GM06990 (cell line): ENCODE measurements around the gene ANXA11.

ENCODE experiments used
- DNase-seq: peaks from one replicate; pipeline ENCODE4 v3.0.0-alpha.2; 2011; ENCODE audit not compliant: insufficient read length; ENCODE audit errors: extremely low read depth
- H3K27me3 ChIP-seq: replicated peaks from 2 replicates; pipeline ENCODE4 v1.6.0; 2011; ENCODE audit warnings: low read length; ENCODE audit not compliant: control insufficient read depth, insufficient read depth
- H3K36me3 ChIP-seq: 2 replicates; pipeline ENCODE4 v1.5.1; 2011; ENCODE audit warnings: low read length; ENCODE audit not compliant: control insufficient read depth, insufficient read depth
- H3K4me3 ChIP-seq: replicated peaks from 2 replicates; pipeline ENCODE4 v1.5.1; 2011; ENCODE audit warnings: low read depth, mild to moderate bottlenecking, control low read depth, low read length
- TF ChIP-seq, protein P1 (sequence below): IDR thresholded peaks from 2 replicates; pipeline ENCODE4 v1.5.1; 2011; ENCODE audit warnings: low read length, control low read depth, mild to moderate bottlenecking, inconsistent platforms; ENCODE audit not compliant: insufficient read depth, poor library complexity, severe bottlenecking

ANXA11 gene

DNA sequence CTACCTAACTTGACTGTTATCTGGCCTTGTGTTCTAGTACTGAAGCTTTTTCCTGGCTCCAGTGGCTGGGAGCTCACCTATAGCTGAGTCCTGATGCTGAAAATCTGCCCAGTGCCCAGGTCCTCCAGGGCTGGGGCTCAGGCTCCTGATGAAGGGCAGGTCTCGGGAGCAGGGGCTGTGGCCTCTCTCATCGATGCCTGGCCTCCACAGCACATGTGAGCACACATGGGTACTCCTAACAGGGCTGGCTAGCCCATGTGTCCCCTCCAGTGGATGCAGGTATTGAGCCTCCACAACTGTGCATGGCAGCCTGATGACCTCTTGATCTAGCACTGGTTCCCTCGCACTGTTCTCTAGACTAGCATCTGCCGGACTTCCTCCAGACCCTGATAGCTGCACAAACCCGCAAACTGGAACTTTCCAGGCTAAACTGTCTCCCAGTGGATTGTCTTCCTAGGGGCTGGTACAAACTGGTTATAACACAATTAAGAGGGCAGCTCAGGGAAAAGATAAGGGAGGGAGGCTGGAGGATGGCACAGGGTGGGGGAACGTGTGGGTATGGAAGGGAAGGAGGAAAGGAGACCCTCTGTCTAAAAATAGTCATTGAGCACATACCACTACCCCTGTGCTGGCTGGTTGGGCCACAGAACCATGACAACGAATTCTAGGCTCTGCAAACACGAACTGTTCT, 37.7 kb downstream of the ANXA11 start:
- TF ChIP-seq, protein P1, sequence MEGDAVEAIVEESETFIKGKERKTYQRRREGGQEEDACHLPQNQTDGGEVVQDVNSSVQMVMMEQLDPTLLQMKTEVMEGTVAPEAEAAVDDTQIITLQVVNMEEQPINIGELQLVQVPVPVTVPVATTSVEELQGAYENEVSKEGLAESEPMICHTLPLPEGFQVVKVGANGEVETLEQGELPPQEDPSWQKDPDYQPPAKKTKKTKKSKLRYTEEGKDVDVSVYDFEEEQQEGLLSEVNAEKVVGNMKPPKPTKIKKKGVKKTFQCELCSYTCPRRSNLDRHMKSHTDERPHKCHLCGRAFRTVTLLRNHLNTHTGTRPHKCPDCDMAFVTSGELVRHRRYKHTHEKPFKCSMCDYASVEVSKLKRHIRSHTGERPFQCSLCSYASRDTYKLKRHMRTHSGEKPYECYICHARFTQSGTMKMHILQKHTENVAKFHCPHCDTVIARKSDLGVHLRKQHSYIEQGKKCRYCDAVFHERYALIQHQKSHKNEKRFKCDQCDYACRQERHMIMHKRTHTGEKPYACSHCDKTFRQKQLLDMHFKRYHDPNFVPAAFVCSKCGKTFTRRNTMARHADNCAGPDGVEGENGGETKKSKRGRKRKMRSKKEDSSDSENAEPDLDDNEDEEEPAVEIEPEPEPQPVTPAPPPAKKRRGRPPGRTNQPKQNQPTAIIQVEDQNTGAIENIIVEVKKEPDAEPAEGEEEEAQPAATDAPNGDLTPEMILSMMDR = no peak
- H3K27me3 ChIP-seq = no peaks in the 10 kb centered on the region
- peaks cover 12% of the 10 kb centered on the region for H3K36me3 ChIP-seq
- no peak overlapping the region for H3K4me3 ChIP-seq
- no peak for DNase-seq

DNA sequence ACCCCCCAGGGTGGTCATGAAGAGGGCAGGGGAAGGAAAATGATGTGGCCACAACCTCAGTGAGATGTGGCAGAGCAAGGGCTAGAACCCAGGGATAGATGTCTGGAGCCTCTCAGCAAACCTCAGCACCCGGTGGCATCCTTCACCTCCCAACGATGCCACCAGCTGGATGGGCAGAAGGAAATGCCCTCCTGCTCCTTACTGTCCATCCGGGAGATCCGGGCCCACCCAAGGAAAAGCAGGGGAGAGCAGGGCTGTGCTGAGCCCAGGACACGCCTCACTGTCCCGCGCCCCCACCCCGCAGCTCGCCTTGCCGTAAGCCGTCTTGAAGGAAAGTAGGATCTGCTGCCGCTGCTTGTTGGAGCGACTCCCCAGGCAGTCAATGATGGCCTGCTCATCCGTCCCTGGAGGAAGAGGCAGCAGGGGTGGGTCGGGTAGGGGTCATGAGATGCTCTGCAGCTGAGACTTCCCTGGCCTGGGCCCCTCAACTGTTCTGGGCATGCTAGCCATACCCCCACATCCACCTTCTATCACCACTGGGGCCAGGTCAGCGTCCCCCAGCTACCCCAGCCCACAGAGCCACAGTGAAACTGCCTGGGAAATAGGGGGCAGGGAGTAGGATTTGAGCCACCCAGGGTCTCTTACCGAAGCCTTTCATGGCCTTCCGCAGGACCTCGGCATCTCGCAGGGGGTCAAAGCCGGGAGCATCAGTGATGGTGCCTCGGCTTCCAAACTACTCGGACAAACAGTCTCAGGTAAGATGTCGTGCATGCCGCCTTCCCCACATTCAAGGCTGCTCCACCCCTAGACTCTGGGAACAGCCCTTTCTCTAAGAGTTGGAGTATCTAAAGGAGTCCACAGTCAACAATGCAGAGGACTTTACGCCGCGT, 38.5 kb downstream of the ANXA11 start:
- no peak for DNase-seq
- TF ChIP-seq, protein P1 = no peak

DNA sequence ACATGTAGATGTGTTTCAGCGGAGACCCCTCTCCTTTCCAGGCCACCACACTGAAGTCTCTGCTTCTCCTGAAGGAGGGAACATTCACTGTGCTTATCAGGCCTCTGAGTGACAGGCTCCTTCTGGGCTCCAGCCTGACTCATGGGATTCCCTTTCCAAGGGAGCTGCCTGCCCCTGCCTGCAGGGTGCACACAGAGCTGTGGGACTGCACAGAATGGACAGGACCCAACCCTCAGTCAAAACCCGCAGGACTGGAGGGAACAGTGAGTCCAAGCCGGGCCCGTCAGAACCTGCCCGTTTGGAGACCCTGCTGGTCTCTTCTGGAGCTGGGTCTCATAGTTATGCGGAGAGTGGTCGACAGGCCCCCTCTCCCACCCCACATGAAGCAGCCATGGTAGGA, 40.2 kb downstream of the ANXA11 start:
- DNase-seq = no peak
- TF ChIP-seq, protein P1 = no peak
- Histone ChIP-seq H3K36me3 (peaks cover 20% of the 10 kb centered on the region), H3K4me3 (no peak overlapping the region), H3K27me3 (no peaks in the 10 kb centered on the region)

More for the DNA sequence above, 38.5 kb downstream of the ANXA11 start:
- Histone ChIP-seq H3K27me3 (no peaks in the 10 kb centered on the region), H3K36me3 (peaks cover 18% of the 10 kb centered on the region), H3K4me3 (no peak overlapping the region)

DNA sequence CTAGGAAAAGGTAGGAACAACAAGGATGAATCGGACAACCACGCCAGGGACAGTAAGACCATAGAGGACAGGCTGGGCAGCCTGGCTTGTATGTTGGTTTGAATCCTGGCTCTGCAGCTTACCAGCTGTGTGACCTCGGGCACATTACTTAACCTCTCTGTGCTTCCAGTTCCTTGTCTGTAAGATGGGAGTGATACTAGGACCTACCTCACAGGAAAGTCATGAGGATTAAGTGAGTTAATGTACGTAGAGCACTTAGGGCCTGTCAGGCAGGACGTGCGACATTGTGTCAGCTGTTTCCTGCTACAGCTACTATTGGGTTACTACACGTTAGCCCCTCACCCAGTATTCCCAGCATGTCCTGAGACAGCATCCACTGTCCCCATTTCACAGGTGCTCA, 40.7 kb downstream of the ANXA11 start:
- Histone ChIP-seq H3K27me3 (no peaks in the 10 kb centered on the region), H3K36me3 (peaks cover 20% of the 10 kb centered on the region), H3K4me3 (no peak overlapping the region)
- DNase-seq = no peak
- TF ChIP-seq, protein P1 = no peak

DNA sequence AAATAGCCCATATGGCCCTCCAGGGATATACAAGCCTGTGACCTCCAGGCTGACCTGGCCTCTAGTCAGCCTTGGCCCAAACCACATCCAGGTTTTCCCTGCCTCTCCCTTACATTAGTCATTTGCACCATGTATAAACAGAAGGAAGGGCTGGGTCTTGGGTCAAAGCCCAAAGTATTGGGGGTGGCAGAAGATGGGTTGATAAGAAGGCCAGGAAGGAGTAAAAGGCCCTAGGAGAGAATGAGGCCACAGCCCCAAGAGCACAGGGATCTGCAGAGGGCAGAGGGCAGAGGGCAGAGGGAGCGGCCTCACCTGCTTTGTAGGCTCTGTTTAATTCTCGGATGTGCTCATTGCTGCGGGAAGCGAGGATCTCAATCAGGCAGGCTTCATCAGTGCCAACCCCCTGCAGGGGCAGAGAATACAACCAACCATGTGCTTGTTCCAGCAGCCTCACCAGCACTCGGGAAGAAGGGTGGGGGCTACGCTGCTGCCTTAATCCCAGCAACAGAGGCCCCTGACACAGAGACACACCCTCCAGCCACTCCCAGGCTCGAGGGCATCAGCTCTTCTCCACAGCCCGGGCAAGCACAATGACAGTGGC, 41.5 kb downstream of the ANXA11 start:
- peaks cover 23% of the 10 kb centered on the region for H3K36me3 ChIP-seq
- no peaks in the 10 kb centered on the region for H3K27me3 ChIP-seq
- TF ChIP-seq, protein P1 = no peak
- no peak overlapping the region for H3K4me3 ChIP-seq
- no peak for DNase-seq
